ENCODE results near the gene DNAJC16.

GRCh38 chr1:15579683-15580047 is 53.0 kb downstream of the DNAJC16 start:
- TF ChIP-seq POLR2A (IDR thresholded peaks at IDR 0.05; ENCODE audit: low read depth, low read length) = no peak
- TF ChIP-seq TAF1 (IDR thresholded peaks at IDR 0.05; ENCODE audit: low read depth, low read length) = no peak
- TF ChIP-seq PAX5 (IDR thresholded peaks at IDR 0.05; ENCODE audit: insufficient read depth, low read length, severe bottlenecking) = no peak
- TF ChIP-seq POLR2AphosphoS5 (IDR thresholded peaks at IDR 0.05; ENCODE audit: low read depth, low read length) = no peak
